ENCODE data around the gene SPCS3. TPM values are rescaled to one million over a fixed set of nuclear protein-coding genes. Genes with fewer than 3 reads are reported as not detected.

SPCS3 gene
- total RNA-seq (2014; rRNA removed; shearing (Covaris generic)), result 79.9 and 90.3 TPM in 2 replicates
- polyA plus RNA-seq (2016; fragmentation: Nextera tagmentation; extraction: Ambion mirVana), result 62.5 and 67.7 TPM in 2 replicates
- long read RNA-seq, full-length matches to known transcripts, result 20 of 21 reads
- long read RNA-seq, partial matches to known transcripts, result 1 of 21 reads
- long read RNA-seq, other reads (novel, unspliced or antisense), result 0 of 21 reads

DNA sequence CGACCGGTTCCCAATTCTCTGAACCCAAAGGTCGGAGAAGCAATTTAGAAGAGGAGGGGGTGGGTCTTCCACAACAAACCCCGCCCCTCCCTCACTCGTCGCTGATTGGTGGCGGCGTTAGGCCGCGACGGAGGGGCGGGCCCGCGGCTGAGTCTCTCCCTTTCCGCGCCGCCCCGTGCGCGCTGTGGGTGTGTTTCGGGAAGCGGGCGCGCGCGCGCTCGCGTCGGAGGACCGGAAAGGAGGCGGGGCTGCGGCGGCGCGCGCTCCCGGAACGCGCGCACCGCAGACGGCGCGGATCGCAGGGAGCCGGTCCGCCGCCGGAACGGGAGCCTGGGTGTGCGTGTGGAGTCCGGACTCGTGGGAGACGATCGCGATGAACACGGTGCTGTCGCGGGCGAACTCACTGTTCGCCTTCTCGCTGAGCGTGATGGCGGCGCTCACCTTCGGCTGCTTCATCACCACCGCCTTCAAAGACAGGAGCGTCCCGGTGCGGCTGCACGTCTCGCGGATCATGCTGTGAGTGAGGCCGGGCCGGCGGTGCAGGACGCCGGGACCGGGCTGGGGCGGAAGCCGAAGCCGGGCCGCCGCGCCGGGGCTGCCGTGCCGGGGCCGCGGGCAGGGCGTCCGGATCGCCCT lies at the start of gene SPCS3:
TSS of gene SPCS3 (plus strand) at position 263 of the 636 bp plus-strand sequence. CDS start at position 374, 111 bp downstream.
- Histone ChIP-seq H3K4me2 (peak within 1 kb of the TSS; percentile 95), H3K9me2 (ENCODE audit: insufficient read depth) (no peaks in the 10 kb centered on the region), H3K36me3 (ENCODE audit: insufficient read depth) (no peaks in the 10 kb centered on the region), H3K4me1 (ENCODE audit: insufficient read depth) (no peaks in the 10 kb centered on the region; the same call in 1 of the 2 replicates), H4K20me1 (replicated peaks; ENCODE audit: insufficient read depth) (0 out of 2 replicates have a peak, but pooled peaks cover 6% of the 10 kb centered on the region), H3K27ac (ENCODE audit: low read depth) (peak within 1 kb of the TSS; percentile 88), H3K79me2 (replicated peaks; ENCODE audit: insufficient read depth) (peaks cover 44% of the 10 kb centered on the region), H3F3A (replicated peaks; ENCODE audit: low read depth) (no peaks in the 10 kb centered on the region; the same call in 1 of the 2 replicates), H3K27me3 (ENCODE audit: insufficient read depth) (no peaks in the 10 kb centered on the region), H2AFZ (peak within 1 kb of the TSS; percentile 89), H3K4me3 (peak within 1 kb of the TSS; percentile 67)
- TF ChIP-seq POLR2AphosphoS5 (IDR thresholded peaks at IDR 0.05; ENCODE audit: low read depth) (peak; percentile 92), ZNF331 (CRISPR knock-in tag; IDR thresholded peaks at IDR 0.05; ENCODE audit: low read depth) (no peak), STAT1 (IDR thresholded peaks at IDR 0.05; ENCODE audit: unreplicated experiment) (no peak), CREB1 (CRISPR knock-in tag; IDR thresholded peaks at IDR 0.05; ENCODE audit: low read depth) (peak; percentile 75), ZNF114 (CRISPR knock-in tag; IDR thresholded peaks at IDR 0.05) (no peak), EZH2 (IDR thresholded peaks at IDR 0.05; ENCODE audit: low read depth, unreplicated experiment) (no peak), NANOG (IDR thresholded peaks at IDR 0.05; ENCODE audit: borderline replicate concordance) (no peak), EZH2phosphoT487 (IDR thresholded peaks at IDR 0.05; ENCODE audit: unreplicated experiment) (no peak)
- TF ChIP-seq, protein P1, sequence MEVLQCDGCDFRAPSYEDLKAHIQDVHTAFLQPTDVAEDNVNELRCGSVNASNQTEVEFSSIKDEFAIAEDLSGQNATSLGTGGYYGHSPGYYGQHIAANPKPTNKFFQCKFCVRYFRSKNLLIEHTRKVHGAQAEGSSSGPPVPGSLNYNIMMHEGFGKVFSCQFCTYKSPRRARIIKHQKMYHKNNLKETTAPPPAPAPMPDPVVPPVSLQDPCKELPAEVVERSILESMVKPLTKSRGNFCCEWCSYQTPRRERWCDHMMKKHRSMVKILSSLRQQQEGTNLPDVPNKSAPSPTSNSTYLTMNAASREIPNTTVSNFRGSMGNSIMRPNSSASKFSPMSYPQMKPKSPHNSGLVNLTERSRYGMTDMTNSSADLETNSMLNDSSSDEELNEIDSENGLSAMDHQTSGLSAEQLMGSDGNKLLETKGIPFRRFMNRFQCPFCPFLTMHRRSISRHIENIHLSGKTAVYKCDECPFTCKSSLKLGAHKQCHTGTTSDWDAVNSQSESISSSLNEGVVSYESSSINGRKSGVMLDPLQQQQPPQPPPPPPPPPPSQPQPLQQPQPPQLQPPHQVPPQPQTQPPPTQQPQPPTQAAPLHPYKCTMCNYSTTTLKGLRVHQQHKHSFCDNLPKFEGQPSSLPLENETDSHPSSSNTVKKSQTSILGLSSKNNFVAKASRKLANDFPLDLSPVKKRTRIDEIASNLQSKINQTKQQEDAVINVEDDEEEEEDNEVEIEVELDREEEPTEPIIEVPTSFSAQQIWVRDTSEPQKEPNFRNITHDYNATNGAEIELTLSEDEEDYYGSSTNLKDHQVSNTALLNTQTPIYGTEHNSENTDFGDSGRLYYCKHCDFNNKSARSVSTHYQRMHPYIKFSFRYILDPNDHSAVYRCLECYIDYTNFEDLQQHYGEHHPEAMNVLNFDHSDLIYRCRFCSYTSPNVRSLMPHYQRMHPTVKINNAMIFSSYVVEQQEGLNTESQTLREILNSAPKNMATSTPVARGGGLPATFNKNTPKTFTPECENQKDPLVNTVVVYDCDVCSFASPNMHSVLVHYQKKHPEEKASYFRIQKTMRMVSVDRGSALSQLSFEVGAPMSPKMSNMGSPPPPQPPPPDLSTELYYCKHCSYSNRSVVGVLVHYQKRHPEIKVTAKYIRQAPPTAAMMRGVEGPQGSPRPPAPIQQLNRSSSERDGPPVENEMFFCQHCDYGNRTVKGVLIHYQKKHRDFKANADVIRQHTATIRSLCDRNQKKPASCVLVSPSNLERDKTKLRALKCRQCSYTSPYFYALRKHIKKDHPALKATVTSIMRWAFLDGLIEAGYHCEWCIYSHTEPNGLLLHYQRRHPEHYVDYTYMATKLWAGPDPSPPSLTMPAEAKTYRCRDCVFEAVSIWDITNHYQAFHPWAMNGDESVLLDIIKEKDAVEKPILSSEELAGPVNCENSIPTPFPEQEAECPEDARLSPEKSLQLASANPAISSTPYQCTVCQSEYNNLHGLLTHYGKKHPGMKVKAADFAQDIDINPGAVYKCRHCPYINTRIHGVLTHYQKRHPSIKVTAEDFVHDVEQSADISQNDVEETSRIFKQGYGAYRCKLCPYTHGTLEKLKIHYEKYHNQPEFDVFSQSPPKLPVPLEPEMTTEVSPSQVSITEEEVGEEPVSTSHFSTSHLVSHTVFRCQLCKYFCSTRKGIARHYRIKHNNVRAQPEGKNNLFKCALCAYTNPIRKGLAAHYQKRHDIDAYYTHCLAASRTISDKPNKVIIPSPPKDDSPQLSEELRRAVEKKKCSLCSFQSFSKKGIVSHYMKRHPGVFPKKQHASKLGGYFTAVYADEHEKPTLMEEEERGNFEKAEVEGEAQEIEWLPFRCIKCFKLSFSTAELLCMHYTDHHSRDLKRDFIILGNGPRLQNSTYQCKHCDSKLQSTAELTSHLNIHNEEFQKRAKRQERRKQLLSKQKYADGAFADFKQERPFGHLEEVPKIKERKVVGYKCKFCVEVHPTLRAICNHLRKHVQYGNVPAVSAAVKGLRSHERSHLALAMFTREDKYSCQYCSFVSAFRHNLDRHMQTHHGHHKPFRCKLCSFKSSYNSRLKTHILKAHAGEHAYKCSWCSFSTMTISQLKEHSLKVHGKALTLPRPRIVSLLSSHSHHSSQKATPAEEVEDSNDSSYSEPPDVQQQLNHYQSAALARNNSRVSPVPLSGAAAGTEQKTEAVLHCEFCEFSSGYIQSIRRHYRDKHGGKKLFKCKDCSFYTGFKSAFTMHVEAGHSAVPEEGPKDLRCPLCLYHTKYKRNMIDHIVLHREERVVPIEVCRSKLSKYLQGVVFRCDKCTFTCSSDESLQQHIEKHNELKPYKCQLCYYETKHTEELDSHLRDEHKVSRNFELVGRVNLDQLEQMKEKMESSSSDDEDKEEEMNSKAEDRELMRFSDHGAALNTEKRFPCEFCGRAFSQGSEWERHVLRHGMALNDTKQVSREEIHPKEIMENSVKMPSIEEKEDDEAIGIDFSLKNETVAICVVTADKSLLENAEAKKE (CRISPR knock-in tag; IDR thresholded peaks at IDR 0.05), result no peak
- TF ChIP-seq, protein P2, sequence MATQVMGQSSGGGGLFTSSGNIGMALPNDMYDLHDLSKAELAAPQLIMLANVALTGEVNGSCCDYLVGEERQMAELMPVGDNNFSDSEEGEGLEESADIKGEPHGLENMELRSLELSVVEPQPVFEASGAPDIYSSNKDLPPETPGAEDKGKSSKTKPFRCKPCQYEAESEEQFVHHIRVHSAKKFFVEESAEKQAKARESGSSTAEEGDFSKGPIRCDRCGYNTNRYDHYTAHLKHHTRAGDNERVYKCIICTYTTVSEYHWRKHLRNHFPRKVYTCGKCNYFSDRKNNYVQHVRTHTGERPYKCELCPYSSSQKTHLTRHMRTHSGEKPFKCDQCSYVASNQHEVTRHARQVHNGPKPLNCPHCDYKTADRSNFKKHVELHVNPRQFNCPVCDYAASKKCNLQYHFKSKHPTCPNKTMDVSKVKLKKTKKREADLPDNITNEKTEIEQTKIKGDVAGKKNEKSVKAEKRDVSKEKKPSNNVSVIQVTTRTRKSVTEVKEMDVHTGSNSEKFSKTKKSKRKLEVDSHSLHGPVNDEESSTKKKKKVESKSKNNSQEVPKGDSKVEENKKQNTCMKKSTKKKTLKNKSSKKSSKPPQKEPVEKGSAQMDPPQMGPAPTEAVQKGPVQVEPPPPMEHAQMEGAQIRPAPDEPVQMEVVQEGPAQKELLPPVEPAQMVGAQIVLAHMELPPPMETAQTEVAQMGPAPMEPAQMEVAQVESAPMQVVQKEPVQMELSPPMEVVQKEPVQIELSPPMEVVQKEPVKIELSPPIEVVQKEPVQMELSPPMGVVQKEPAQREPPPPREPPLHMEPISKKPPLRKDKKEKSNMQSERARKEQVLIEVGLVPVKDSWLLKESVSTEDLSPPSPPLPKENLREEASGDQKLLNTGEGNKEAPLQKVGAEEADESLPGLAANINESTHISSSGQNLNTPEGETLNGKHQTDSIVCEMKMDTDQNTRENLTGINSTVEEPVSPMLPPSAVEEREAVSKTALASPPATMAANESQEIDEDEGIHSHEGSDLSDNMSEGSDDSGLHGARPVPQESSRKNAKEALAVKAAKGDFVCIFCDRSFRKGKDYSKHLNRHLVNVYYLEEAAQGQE (IDR thresholded peaks at IDR 0.05; ENCODE audit: unreplicated experiment), result no peak
- TF ChIP-seq, protein P3, sequence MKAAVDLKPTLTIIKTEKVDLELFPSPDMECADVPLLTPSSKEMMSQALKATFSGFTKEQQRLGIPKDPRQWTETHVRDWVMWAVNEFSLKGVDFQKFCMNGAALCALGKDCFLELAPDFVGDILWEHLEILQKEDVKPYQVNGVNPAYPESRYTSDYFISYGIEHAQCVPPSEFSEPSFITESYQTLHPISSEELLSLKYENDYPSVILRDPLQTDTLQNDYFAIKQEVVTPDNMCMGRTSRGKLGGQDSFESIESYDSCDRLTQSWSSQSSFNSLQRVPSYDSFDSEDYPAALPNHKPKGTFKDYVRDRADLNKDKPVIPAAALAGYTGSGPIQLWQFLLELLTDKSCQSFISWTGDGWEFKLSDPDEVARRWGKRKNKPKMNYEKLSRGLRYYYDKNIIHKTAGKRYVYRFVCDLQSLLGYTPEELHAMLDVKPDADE (IDR thresholded peaks at IDR 0.05), result no peak
- TF ChIP-seq, protein P4, sequence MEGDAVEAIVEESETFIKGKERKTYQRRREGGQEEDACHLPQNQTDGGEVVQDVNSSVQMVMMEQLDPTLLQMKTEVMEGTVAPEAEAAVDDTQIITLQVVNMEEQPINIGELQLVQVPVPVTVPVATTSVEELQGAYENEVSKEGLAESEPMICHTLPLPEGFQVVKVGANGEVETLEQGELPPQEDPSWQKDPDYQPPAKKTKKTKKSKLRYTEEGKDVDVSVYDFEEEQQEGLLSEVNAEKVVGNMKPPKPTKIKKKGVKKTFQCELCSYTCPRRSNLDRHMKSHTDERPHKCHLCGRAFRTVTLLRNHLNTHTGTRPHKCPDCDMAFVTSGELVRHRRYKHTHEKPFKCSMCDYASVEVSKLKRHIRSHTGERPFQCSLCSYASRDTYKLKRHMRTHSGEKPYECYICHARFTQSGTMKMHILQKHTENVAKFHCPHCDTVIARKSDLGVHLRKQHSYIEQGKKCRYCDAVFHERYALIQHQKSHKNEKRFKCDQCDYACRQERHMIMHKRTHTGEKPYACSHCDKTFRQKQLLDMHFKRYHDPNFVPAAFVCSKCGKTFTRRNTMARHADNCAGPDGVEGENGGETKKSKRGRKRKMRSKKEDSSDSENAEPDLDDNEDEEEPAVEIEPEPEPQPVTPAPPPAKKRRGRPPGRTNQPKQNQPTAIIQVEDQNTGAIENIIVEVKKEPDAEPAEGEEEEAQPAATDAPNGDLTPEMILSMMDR (conservative IDR thresholded peaks at IDR 0.05; ENCODE audit: low read depth in 2 of 2), result no peak
- ATAC-seq (peak; percentile 96), DNase-seq (ENCODE audit: low spot score) (peak; percentile 97)
- H3K27me3 Mint-ChIP-seq (ENCODE audit: insufficient read depth, low read depth, poor library complexity), result peaks cover 1% of the 10 kb centered on the region
- no peaks in the 10 kb centered on the region for H3K9me3 Mint-ChIP-seq
- peaks cover 32% of the 10 kb centered on the region; the same call in 2 of the 3 replicates for H3K4me1 Mint-ChIP-seq
- peak within 1 kb of the TSS; percentile 97 for H3K27ac Mint-ChIP-seq
- H3K36me3 Mint-ChIP-seq (ENCODE audit: low read depth), result no peaks in the 10 kb centered on the region; the same call in 2 of the 3 replicates
- peak within 1 kb of the TSS; percentile 95 for H3K4me3 Mint-ChIP-seq

Measured in GM23338 (cell line).